ENCODE measurements around the gene ADARB1.

The ADARB1 gene

DNA sequence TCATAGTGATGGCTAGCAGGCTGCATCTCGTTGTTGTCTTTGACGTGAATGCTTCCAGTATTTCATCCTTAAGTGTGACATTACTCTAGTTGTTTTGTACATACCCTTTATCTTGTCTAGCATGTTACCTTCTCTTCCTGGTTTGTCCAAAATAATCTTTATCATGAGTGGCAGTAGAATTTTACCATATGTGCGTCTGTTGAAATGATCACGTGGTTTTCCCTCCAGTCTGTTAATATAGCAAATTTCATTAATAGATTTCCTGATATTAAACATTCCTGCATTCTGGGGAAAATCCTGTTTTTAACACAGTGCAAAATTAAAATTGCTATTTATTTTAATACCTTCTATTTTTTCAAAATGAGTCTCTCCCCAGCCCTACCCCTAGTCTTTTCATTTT, 15.6 kb downstream of the ADARB1 start:
- TF ChIP-seq, protein P1, sequence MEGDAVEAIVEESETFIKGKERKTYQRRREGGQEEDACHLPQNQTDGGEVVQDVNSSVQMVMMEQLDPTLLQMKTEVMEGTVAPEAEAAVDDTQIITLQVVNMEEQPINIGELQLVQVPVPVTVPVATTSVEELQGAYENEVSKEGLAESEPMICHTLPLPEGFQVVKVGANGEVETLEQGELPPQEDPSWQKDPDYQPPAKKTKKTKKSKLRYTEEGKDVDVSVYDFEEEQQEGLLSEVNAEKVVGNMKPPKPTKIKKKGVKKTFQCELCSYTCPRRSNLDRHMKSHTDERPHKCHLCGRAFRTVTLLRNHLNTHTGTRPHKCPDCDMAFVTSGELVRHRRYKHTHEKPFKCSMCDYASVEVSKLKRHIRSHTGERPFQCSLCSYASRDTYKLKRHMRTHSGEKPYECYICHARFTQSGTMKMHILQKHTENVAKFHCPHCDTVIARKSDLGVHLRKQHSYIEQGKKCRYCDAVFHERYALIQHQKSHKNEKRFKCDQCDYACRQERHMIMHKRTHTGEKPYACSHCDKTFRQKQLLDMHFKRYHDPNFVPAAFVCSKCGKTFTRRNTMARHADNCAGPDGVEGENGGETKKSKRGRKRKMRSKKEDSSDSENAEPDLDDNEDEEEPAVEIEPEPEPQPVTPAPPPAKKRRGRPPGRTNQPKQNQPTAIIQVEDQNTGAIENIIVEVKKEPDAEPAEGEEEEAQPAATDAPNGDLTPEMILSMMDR (IDR thresholded peaks at IDR 0.05; ENCODE audit: insufficient read depth, low read depth, low read length, missing control alignments): no peak
- DNase-seq (ENCODE audit: low read depth): no peak
- H3K4me3 ChIP-seq (ENCODE audit: low read length): no peak overlapping the region

DNA sequence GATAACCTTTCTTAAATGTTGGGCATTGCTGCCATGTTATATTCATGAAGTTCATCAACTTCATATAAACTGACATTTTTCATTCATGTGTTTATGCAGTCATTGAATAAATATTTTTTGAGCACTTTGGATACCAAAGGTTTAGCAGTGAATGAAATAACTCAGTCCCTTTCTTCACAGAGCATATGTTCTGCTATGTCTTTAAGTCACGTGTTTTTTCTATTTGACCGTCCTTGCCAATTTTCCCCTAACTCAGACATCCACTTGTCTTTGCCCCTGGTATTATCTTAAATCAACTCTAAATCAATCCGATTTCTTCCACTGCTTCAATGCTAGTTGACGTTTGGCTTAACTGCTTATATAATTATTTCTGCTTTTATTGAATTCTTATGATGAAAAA, 16.6 kb downstream of the ADARB1 start:
- no peak overlapping the region for H3K4me3 ChIP-seq (ENCODE audit: low read length)
- TF ChIP-seq, protein P1 (IDR thresholded peaks at IDR 0.05; ENCODE audit: insufficient read depth, low read depth, low read length, missing control alignments): no peak
- DNase-seq (ENCODE audit: low read depth): no peak

DNA sequence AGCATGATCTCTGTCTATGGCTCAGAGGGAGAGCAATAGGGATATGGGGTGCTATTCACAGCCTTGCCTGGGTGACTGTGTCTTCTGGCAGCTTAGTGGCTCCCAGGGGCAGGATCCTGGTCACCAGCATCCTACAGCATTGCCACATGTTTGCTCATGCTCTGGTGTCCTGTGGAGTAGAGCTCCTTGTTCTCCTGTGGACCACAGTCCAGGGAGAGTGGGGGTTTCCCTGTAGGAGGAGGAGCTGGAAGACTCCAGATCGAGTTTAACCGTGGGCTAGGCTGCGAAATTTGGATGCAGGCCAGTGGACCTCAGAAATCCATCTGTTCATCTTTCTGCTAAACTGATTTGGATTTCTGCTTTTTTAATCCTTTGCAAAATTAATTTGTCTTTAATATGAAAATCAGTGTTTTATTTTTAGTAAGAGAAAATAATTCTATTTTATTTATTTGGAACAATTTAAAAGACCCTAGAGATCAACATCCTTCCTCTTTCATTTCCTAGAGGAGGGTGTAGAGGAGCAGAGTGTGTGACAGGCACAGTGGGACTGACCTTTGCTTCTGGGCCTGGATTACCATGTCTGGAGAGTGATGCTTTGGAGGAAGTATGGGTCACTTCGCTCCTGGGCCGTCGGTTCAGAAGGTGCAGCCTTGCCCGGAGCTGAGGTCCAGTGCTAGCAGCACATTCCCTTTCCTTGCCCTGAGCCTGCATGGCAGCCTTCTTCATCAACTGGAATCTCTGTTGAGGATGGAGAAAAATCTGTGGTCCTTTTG, 17.4 kb downstream of the ADARB1 start:
- no peak for DNase-seq (ENCODE audit: low read depth)
- TF ChIP-seq, protein P1 (IDR thresholded peaks at IDR 0.05; ENCODE audit: insufficient read depth, low read depth, low read length, missing control alignments): no peak
- no peak overlapping the region for H3K4me3 ChIP-seq (ENCODE audit: low read length)

DNA sequence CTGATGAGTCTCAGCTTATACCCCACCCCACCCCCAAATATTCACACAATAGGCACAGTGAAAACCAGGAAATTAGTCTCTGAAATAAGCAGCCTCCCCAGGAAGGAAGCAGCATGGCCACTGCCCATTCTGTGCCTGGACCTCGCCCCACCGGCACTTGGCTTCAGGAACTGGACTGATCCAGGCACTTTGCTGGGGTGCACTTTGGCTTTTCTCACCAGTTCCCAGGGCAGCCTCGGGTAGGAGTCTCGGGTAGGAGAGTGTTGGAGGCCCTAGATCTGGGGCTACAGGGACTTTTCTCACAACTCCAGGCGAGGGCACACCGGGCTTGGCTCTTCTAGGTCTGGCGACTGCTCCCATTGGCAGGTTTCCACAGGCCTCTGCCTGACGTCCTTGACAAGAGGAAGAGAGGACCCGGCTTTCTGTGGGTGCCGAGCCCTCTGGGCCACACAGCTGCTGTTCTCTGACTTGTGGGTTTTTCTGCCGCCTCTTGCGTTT, 18.7 kb downstream of the ADARB1 start:
- no peak overlapping the region for H3K4me3 ChIP-seq (ENCODE audit: low read length)
- TF ChIP-seq, protein P1 (IDR thresholded peaks at IDR 0.05; ENCODE audit: insufficient read depth, low read depth, low read length, missing control alignments): no peak
- no peak for DNase-seq (ENCODE audit: low read depth)

DNA sequence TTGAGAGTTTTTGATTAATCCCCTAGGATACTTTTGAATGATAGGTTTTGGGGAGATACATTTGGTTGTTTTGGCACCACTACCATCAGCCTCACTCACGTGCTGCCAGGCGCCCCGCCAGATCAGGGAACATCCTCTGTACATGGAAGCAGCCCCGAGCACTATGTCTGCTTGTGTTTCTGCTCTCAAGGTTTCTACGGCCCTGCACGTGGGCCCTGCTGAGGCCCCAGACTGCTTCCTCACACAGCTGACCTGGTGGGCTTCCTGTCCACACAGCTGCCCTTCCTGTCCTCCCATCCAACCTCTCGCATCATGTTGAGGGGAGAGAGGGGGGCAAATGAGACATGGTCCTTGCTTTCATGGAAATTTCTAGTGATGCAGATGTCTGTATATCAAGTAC, 20.0 kb downstream of the ADARB1 start:
- TF ChIP-seq, protein P1 (IDR thresholded peaks at IDR 0.05; ENCODE audit: insufficient read depth, low read depth, low read length, missing control alignments): no peak
- no peak overlapping the region for H3K4me3 ChIP-seq (ENCODE audit: low read length)
- DNase-seq (ENCODE audit: low read depth): no peak

DNA sequence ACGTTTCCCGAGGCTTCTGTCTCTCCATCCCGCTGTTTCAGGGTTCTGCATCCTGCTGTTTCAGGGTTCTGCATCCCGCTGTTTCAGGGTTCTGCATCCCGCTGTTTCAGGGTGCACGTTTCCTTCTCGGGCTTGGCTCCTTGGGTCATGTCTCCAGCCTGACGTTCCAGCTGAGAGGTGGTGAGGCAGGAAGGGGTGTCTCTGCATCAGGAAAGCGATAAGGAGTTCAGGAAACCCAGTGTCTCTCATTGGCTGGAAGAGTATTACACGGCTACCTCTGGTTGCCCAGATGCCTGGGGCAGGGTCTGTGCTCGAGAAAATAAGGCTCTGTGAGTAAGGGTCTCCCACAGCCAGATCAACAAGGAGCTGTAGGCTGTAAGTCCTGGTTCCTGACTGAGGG, 21.1 kb downstream of the ADARB1 start:
- no peak for DNase-seq (ENCODE audit: low read depth)
- TF ChIP-seq, protein P1 (IDR thresholded peaks at IDR 0.05; ENCODE audit: insufficient read depth, low read depth, low read length, missing control alignments): no peak
- no peak overlapping the region for H3K4me3 ChIP-seq (ENCODE audit: low read length)

DNA sequence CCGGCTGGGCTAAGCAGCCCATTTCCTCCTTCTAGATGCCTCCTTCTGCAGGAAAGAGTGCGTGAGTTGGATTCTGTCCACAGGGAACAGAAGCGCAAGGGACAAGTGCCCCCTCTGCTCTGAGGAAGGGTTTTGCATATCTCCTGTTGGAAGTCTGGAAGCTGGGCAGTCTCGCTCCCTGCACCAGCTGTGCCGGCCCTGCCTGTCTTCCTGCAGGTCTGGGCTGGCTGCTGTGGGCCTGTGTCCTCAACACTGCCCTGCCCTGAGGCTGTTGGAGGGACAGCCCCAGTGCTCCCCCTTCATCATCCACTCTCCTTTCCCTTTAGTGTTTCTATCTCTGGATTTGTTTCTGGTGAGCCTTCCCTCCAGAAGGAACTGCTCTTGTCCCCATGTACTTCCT, 21.8 kb downstream of the ADARB1 start:
- TF ChIP-seq, protein P1 (IDR thresholded peaks at IDR 0.05; ENCODE audit: insufficient read depth, low read depth, low read length, missing control alignments): no peak
- peak; percentile 21 for DNase-seq (ENCODE audit: low read depth)
- H3K4me3 ChIP-seq (ENCODE audit: low read length): no peak overlapping the region

Data from epithelial cell of esophagus (primary cell).